HepG2 (cell line): ENCODE data around the gene EEF1A1. TPM values are rescaled to one million over a fixed set of nuclear protein-coding genes. Genes with fewer than 3 reads are reported as not detected.
A peak's percentile ranks its signal among the peaks of the same experiment; 100 is the strongest.

Experiments
- ATAC-seq: fragments of 200-7000 bp; cut with Tn5 transposase; 3 replicates; pipeline ENCODE4 v1.9.1; 2020; ENCODE audit warnings: mild to moderate bottlenecking, moderate library complexity
- BruUV-seq: library from RNA; stranded (reverse); fragments of 400-500 nt; replicated peaks from 2 replicates; lab custom pipeline; 2021; lab: Mats Ljungman, UMichigan
- CTCF ChIA-PET: fragments of 300-600 bp; formaldehyde crosslinking; extraction: SDS; loops from one replicate; lab custom pipeline; 2021; ENCODE audit warnings: low total read pairs, inconsistent platforms, low intra/inter-chr PET ratio; lab: Yijun Ruan, JAX
- POLR2A ChIA-PET: fragments of 350-600 bp; sonication (Branson Sonifier 250); formaldehyde crosslinking; loops from one replicate; lab custom pipeline; 2020; ENCODE audit warnings: antibody characterized with exemption, inconsistent platforms; lab: Yijun Ruan, JAX
- DNase-seq: peaks from one replicate; pipeline ENCODE4 v3.0.0-alpha.2; 2015; ENCODE audit warnings: low spot score
- FAIRE-seq: peaks from 3 replicates; lab custom pipeline; 2011; peaks lifted over from hg19 to GRCh38; lab: Jason Lieb, UNC
- H2AFZ ChIP-seq: one replicate; pipeline ENCODE4 v1.6.1; 2011; ENCODE audit warnings: low read length, inconsistent platforms
- H3K27ac ChIP-seq: fragments of 300-600 bp; 3 replicates; pipeline ENCODE4 v1.8.0; 2011; ENCODE audit warnings: mixed run types, mild to moderate bottlenecking, mixed read lengths, low read length, inconsistent platforms; ENCODE audit not compliant: insufficient read depth; ENCODE audit errors: extremely low read length
- H3K27me3 ChIP-seq, 2 experiments: fragments of 200-600 bp in 1 of 2; 2 replicates in 1 of 2; 3 replicates in 1 of 2; pipeline versions ENCODE4 v1.6.0 to v1.8.0; 2011; ENCODE audit warnings: low read length in 2 of 2, mild to moderate bottlenecking in 2 of 2, moderate library complexity in 2 of 2, inconsistent platforms in 1 of 2; ENCODE audit not compliant: insufficient read depth in 2 of 2, control insufficient read depth in 1 of 2
- H3K36me3 ChIP-seq, 2 experiments: fragments of 200-600 bp in 1 of 2; replicated peaks in 1 of 2; 2 replicates in 1 of 2; 3 replicates in 1 of 2; pipeline versions ENCODE4 v1.5.1 to v1.8.0; 2011; ENCODE audit warnings: low read length in 2 of 2, inconsistent platforms in 1 of 2; ENCODE audit not compliant: insufficient read depth in 2 of 2, control insufficient read depth in 1 of 2
- H3K4me1 ChIP-seq: 2 replicates; pipeline ENCODE4 v1.5.1; 2012; ENCODE audit warnings: low read length, inconsistent platforms; ENCODE audit not compliant: insufficient read depth
- H3K4me2 ChIP-seq: 2 replicates; pipeline ENCODE4 v1.6.0; 2011; ENCODE audit warnings: low read depth, low read length, inconsistent platforms
- H3K4me3 ChIP-seq, 3 experiments: fragments of 200-600 bp in 1 of 3; sonication (generic), shearing (Covaris generic) in 1 of 3; replicated peaks in 1 of 3; 2 replicates each; pipeline ENCODE4 v1.5.1; 2011 to 2016; ENCODE audit warnings: low read length in 3 of 3, inconsistent platforms in 2 of 3, low read depth in 2 of 3, mild to moderate bottlenecking in 2 of 3, control low read depth in 1 of 3, mixed read lengths in 1 of 3; ENCODE audit not compliant: insufficient read depth in 1 of 3
- H3K79me2 ChIP-seq: one replicate; pipeline ENCODE4 v1.6.1; 2011; ENCODE audit warnings: low read length, inconsistent platforms; ENCODE audit not compliant: insufficient read depth
- H3K9ac ChIP-seq: 2 replicates; pipeline ENCODE4 v1.6.0; 2011; ENCODE audit warnings: mild to moderate bottlenecking, low read depth, low read length, inconsistent platforms; ENCODE audit not compliant: insufficient read depth
- H3K9me3 ChIP-seq: 2 replicates; pipeline ENCODE4 v1.5.1; 2012; ENCODE audit warnings: mild to moderate bottlenecking, low read length
- H4K20me1 ChIP-seq: 2 replicates; pipeline ENCODE4 v1.6.0; 2011; ENCODE audit warnings: inconsistent platforms, mild to moderate bottlenecking, low read length, moderate library complexity; ENCODE audit not compliant: insufficient read depth
- ATRX ChIP-seq: sonication (generic); formaldehyde crosslinking; IDR thresholded peaks from 2 replicates; pipeline ENCODE4 v1.4.0; 2020; ENCODE audit warnings: missing genetic modification reagents, borderline replicate concordance
- ELF3 ChIP-seq: IDR thresholded peaks from 2 replicates; pipeline ENCODE4 v1.6.1; 2016; ENCODE audit warnings: missing genetic modification reagents, missing compliant biosample characterization
- FOSL1 ChIP-seq: sonication (generic); formaldehyde crosslinking; IDR thresholded peaks from 2 replicates; pipeline ENCODE4 v1.9.0; 2021; ENCODE audit warnings: missing genetic modification reagents, borderline replicate concordance
- GFI1 ChIP-seq: sonication (generic); formaldehyde crosslinking; IDR thresholded peaks from 2 replicates; pipeline ENCODE4 v1.5.0; 2020; ENCODE audit warnings: missing genetic modification reagents, mild to moderate bottlenecking, borderline replicate concordance
- IRF2 ChIP-seq: IDR thresholded peaks from 2 replicates; pipeline ENCODE4 v1.6.1; 2018; ENCODE audit warnings: missing genetic modification reagents, missing compliant biosample characterization
- MAFG ChIP-seq: sonication (generic); formaldehyde crosslinking; IDR thresholded peaks from 2 replicates; pipeline ENCODE4 v1.5.1; 2020; ENCODE audit warnings: mild to moderate bottlenecking, missing genetic modification reagents
- MZF1 ChIP-seq: sonication (generic); formaldehyde crosslinking; IDR thresholded peaks from 2 replicates; pipeline ENCODE4 v1.8.1; 2023; ENCODE audit warnings: mild to moderate bottlenecking, missing genetic modification reagents, borderline replicate concordance
- PRMT3 ChIP-seq: sonication (generic); formaldehyde crosslinking; IDR thresholded peaks from 2 replicates; pipeline ENCODE4 v1.8.1; 2022; ENCODE audit warnings: low read depth, mild to moderate bottlenecking, moderate library complexity, missing genetic modification reagents, borderline replicate concordance
- REST ChIP-seq, 2 experiments: IDR thresholded peaks; 2 replicates each; pipeline ENCODE4 v1.6.1; 2011 to 2012; ENCODE audit warnings: low read length in 2 of 2, borderline replicate concordance in 1 of 2, low read depth in 1 of 2, mild to moderate bottlenecking in 1 of 2, moderate library complexity in 1 of 2
- SPEN ChIP-seq: sonication (generic); formaldehyde crosslinking; IDR thresholded peaks from 2 replicates; pipeline ENCODE4 v1.5.1; 2020; ENCODE audit warnings: low read depth, mild to moderate bottlenecking, missing genetic modification reagents
- SRY ChIP-seq: sonication (generic); formaldehyde crosslinking; IDR thresholded peaks from 2 replicates; pipeline ENCODE4 v1.8.0; 2022; ENCODE audit warnings: mild to moderate bottlenecking, missing genetic modification reagents
- TCF7 ChIP-seq: sonication (generic); IDR thresholded peaks from 2 replicates; pipeline ENCODE4 v1.6.1; 2016; ENCODE audit warnings: antibody characterized with exemption, low read depth
- ZBTB39 ChIP-seq: sonication (generic); formaldehyde crosslinking; IDR thresholded peaks from 2 replicates; pipeline ENCODE4 v1.5.0; 2020; ENCODE audit warnings: missing genetic modification reagents
- ZNF276 ChIP-seq: sonication (generic); formaldehyde crosslinking; IDR thresholded peaks from 2 replicates; pipeline ENCODE4 v1.4.0; 2020; ENCODE audit warnings: mild to moderate bottlenecking, low read depth, missing genetic modification reagents
- ZNF337 ChIP-seq: sonication (generic); formaldehyde crosslinking; IDR thresholded peaks from 2 replicates; pipeline ENCODE4 v1.5.1; 2020; ENCODE audit warnings: missing genetic modification reagents, low read depth, mild to moderate bottlenecking, borderline replicate concordance
- ZNF441 ChIP-seq: sonication (generic); formaldehyde crosslinking; IDR thresholded peaks from 2 replicates; pipeline ENCODE4 v1.7.0; 2021; ENCODE audit warnings: missing genetic modification reagents, borderline replicate concordance
- ZSCAN31 ChIP-seq: sonication (generic); formaldehyde crosslinking; IDR thresholded peaks from 2 replicates; pipeline ENCODE4 v1.5.0; 2020; ENCODE audit warnings: low read depth, mild to moderate bottlenecking, missing genetic modification reagents
- WGBS: methylation state at CpG from one replicate; pipeline ENCODE4 v1.1.6; 2017; ENCODE audit warnings: low lambda C conversion rate; 5-methylcytosine and 5-hydroxymethylcytosine counted together
- in situ Hi-C: cut with HindIII; loops from 2 replicates; pipeline ENCODE4 v1.10.0; 2017; ENCODE audit warnings: low pct_unique_long_range_greater_than_20kb; ENCODE audit not compliant: extremely low pct_ligation_motif_present
- intact Hi-C: fragments of 100-400 bp; cut with micrococcal nuclease; formaldehyde crosslinking; loops from one replicate; pipeline ENCODE4 v1.10.0; 2022; ENCODE audit not compliant: unreplicated experiment
- polyA plus RNA-seq, 8 experiments: library from polyadenylated mRNA; depleted of rRNA in 3 of 8; stranded (reverse) in 7 of 8; unstranded in 1 of 8; fragments of >200 nt; fragmentation: Illumina TruSeq in 4 of 8; extraction: Trizol in 4 of 8; gene quantifications; 2 replicates each; pipeline versions ENCODE4 v1.2.1 to v1.2.3, GENCODE V29; 2011 to 2016; ENCODE audit warnings: low read depth in 4 of 8, missing spikeins in 1 of 8, mixed read lengths in 1 of 8; ENCODE audit not compliant: insufficient read depth in 1 of 8
- total RNA-seq, 5 experiments: library from RNA; depleted of rRNA; stranded (reverse); fragments of >200 nt; fragmentation: Illumina TruSeq; extraction: Trizol; gene quantifications; 2 replicates each; pipeline ENCODE4 v1.2.3, GENCODE V29; 2016; ENCODE audit warnings: low read depth in 1 of 5

Gene EEF1A1
- total and polyA plus RNA-seq, 2 of the 13 experiments (the other 11 are each of a cell fraction or from before 2014, with no cell fraction given) = 13,726 to 17,172 TPM

GRCh38 chr6:73560853-73561407, 40.1 kb upstream of the EEF1A1 start:
- no peaks in the 10 kb centered on the region for H3K36me3 ChIP-seq
- no peaks in the 10 kb centered on the region for H3K27me3 ChIP-seq
- no peak for FAIRE-seq
- DNase-seq = no peak
- 22% methylated on average over 9 of the region's 9 CpGs for WGBS
- peaks cover 67% of the 10 kb centered on the region for H3K4me1 ChIP-seq
- peak overlapping the region; percentile 53 for H3K27ac ChIP-seq
- peak overlapping the region; percentile 53 for H3K4me2 ChIP-seq
- CTCF ChIA-PET = no interaction called here
- H3K79me2 ChIP-seq = no peaks in the 10 kb centered on the region
- H3K9me3 ChIP-seq = no peaks in the 10 kb centered on the region
- BruUV-seq = no TSS peak
- in situ Hi-C loops = no loop called here
- no peaks in the 10 kb centered on the region for H4K20me1 ChIP-seq
- POLR2A ChIA-PET = interaction anchor here (1.0 to 4.4 kb wide), 5 partner anchors 12 to 47 kb away, joined by 3 to 27 read pairs (median 4); partner anchors contain the start of gene EEF1A1
- H3K9ac ChIP-seq = peak overlapping the region; percentile 23; the same call in 1 of the 2 replicates
- peak overlapping the region in 1 of 3 experiments; percentile 28; a peak in 3 of 6 replicates for H3K4me3 ChIP-seq
- no peak for ATAC-seq
- H2AFZ ChIP-seq = no peak overlapping the region
- intact Hi-C loops = no loop called here
- TF ChIP-seq SPEN (CRISPR knock-in tag) = no peak
- no peak for TF ChIP-seq REST (IDR thresholded peaks at IDR 0.05; ENCODE audit: borderline replicate concordance in 1 of 2, low read depth in 1 of 2, low read length in 2 of 2)
- no peak for TF ChIP-seq ATRX (CRISPR knock-in tag)
- TF ChIP-seq ZNF337 = no peak
- TF ChIP-seq MZF1 (CRISPR knock-in tag) = no peak
- no peak for TF ChIP-seq MAFG (CRISPR knock-in tag)
- no peak for TF ChIP-seq ZNF441
- no peak for TF ChIP-seq FOSL1 (CRISPR knock-in tag)
- TF ChIP-seq IRF2 (CRISPR knock-in tag) = no peak
- no peak for TF ChIP-seq ZNF276 (CRISPR knock-in tag)
- no peak for TF ChIP-seq ELF3 (CRISPR knock-in tag)
- TF ChIP-seq SRY (CRISPR knock-in tag) = no peak
- TF ChIP-seq ZBTB39 (CRISPR knock-in tag) = no peak
- peak; percentile 22; the same call in 1 of the 2 replicates for TF ChIP-seq TCF7
- no peak for TF ChIP-seq GFI1 (CRISPR knock-in tag)
- TF ChIP-seq ZSCAN31 (CRISPR knock-in tag) = no peak
- TF ChIP-seq PRMT3 = no peak
